Measurements from ENCODE around the gene TSFM. TPM values are rescaled to one million over a fixed set of nuclear protein-coding genes. Genes with fewer than 3 reads are reported as not detected.

Gene TSFM
- total and polyA plus RNA-seq, 7 donors, result 31.5 to 74.3 (median 52.1) TPM

DNA sequence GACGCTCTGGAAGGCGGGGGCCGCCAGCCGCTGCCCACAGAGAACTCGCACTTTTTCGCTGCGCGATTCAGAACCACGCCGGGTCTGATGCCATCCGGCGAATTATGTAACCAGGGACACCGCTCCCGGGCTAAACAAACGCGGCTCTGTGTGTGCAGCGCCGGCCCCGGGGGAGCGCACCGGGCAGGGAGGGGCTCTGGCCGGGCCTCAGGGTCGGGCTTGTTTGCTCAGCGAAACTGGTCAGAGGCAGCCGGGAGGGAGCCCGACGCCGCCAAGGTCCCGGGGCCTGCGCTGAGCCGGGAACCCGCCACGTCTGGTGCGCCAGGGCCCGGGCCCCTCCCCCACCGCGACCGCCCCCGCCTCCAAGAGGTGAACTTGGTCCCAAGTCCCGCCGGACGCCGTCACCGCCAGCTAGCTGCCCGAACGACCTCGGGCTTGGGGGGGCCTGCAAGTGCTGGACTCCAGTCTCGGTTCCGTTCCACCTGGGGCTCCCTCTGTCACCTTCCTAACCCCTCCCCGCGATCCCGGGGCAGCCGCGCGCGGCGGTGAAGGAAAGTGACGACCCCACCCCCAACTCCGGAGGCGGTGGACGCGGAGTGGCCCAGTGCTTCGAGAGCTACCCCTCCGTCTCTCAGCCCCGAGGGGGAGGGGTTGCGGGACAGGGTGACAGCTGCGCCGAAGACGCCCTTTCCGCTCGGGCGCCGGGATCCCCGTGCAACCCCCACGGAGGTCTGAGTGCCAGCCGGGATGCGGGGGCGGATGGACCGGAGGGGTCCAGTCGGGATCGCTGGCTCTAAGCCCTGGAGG is 63.1 kb downstream of the TSFM start:
- ATAC-seq (peak; percentile 59 to 67 (median 62)), DNase-seq (peak; percentile 81 to 91)
- TF ChIP-seq, protein P1, sequence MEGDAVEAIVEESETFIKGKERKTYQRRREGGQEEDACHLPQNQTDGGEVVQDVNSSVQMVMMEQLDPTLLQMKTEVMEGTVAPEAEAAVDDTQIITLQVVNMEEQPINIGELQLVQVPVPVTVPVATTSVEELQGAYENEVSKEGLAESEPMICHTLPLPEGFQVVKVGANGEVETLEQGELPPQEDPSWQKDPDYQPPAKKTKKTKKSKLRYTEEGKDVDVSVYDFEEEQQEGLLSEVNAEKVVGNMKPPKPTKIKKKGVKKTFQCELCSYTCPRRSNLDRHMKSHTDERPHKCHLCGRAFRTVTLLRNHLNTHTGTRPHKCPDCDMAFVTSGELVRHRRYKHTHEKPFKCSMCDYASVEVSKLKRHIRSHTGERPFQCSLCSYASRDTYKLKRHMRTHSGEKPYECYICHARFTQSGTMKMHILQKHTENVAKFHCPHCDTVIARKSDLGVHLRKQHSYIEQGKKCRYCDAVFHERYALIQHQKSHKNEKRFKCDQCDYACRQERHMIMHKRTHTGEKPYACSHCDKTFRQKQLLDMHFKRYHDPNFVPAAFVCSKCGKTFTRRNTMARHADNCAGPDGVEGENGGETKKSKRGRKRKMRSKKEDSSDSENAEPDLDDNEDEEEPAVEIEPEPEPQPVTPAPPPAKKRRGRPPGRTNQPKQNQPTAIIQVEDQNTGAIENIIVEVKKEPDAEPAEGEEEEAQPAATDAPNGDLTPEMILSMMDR (IDR thresholded peaks at IDR 0.05), result no peak
- peaks cover 0 to 14% of the 10 kb centered on the region in 2 donors for H3K36me3 ChIP-seq (ENCODE audit: insufficient read depth in 1 of 2, low read depth in 1 of 2)
- H3K9me3 ChIP-seq, result no peaks in the 10 kb centered on the region
- peaks cover 64% of the 10 kb centered on the region for H3K4me1 ChIP-seq
- intact Hi-C loops (cut with DNase I), result no loop called here
- H3K27me3 ChIP-seq (ENCODE audit: insufficient read depth in 3 of 3, low read length in 2 of 3), result no peaks in the 10 kb centered on the region
- H3K27ac ChIP-seq, result peak overlapping the region; percentile 100
- 0 to 1% (median 0%) methylated on average over 61 to 81 of the region's 81 CpGs for WGBS, 3 donors
- H3K4me3 ChIP-seq, result peak overlapping the region; percentile 96

DNA sequence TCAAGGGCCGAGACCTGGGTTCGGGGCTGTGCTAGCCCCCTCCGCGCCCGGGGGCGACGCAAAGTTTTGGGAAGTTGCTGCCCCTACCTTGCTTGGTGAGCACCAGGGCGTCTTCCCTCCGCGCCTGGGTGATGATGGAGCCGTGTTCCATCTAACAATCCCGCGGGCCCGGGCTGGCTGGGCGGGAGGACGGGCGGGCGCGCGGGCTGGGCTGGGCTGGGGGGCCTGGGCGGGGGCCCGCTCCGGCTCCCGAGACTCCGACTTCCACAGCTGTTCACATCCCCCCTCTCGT is 63.6 kb downstream of the TSFM start:
- H3K4me1 ChIP-seq, result peaks cover 64% of the 10 kb centered on the region
- intact Hi-C loops (cut with DNase I), result no loop called here
- no peaks in the 10 kb centered on the region for H3K9me3 ChIP-seq
- TF ChIP-seq, protein P1 (IDR thresholded peaks at IDR 0.05), result no peak
- H3K36me3 ChIP-seq (ENCODE audit: insufficient read depth in 1 of 2, low read depth in 1 of 2), result peaks cover 0 to 14% of the 10 kb centered on the region in 2 donors
- peak in 2 of 4 donors; percentile 5 to 28 for ATAC-seq
- no peak for DNase-seq
- peak overlapping the region; percentile 96 for H3K4me3 ChIP-seq
- no peaks in the 10 kb centered on the region for H3K27me3 ChIP-seq (ENCODE audit: insufficient read depth in 3 of 3, low read length in 2 of 3)
- WGBS, 3 donors, result 0% methylated on average over 10 to 26 of the region's 26 CpGs
- peak overlapping the region; percentile 100 for H3K27ac ChIP-seq

DNA sequence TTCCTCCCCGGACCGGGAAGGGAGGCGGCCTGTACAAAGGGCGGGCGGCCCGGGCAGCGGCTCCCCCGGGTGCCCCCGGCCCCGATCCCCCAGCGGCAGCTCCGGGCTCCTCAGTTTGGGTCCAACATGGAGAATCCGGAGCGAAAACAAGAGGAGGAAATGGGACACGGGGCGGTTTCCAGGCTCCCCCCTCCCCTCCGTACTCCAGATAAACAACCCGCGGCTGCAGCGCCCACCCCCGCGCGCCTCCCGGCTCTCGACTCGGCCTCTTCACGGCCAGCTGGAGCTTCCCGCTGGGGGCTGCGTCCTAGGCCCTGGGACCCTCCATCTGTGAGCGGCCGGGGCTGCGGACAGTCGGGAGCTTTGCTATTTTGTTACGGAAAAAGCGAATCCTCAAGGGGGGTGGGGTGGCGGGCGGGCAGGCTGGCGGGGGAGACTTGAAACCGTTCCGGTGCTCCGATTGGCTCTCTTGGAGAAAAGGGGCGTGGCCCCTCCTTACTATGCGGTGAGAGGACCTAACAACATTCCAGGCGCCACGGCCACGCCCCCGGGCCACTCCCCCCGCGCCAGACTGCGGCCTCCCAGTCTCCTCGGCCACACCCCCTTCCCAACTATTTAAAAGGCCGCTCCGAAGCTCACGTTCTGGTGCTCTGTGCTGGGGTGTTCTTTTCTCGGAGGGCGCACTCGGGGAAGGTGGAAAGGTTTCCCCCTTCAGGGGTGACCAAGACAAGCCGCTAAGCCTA is 64.2 kb downstream of the TSFM start, which contains the start of gene CTDSP2:
CTDSP2 (minus strand) TSS at position 153 of the 743 bp plus-strand sequence. CDS start 294 bp downstream, outside the sequence.
- H3K4me1 ChIP-seq, result peaks cover 64% of the 10 kb centered on the region
- intact Hi-C loops (cut with DNase I), result no loop called here
- no peaks in the 10 kb centered on the region for H3K27me3 ChIP-seq (ENCODE audit: insufficient read depth in 3 of 3, low read length in 2 of 3)
- H3K27ac ChIP-seq, result peak within 1 kb of the TSS; percentile 100
- DNase-seq (peak; percentile 100), ATAC-seq (peak; percentile 82 to 87 (median 83))
- TF ChIP-seq, protein P1 (IDR thresholded peaks at IDR 0.05), result peak; percentile 16
- H3K4me3 ChIP-seq, result peak within 1 kb of the TSS; percentile 96
- peaks cover 0 to 14% of the 10 kb centered on the region in 2 donors for H3K36me3 ChIP-seq (ENCODE audit: insufficient read depth in 1 of 2, low read depth in 1 of 2)
- 0% methylated on average over 43 to 58 of the region's 58 CpGs for WGBS, 3 donors
- H3K9me3 ChIP-seq, result no peaks in the 10 kb centered on the region

Other genes starting within 250 kb of the TSFM start
- 100 to 1,000 TPM in 2 of 4 donors, 10 to 100 TPM in 2; 91.0 to 128 (median 103) TPM for gene DCTN2, start 235.6 kb upstream of the TSFM start, total RNA-seq
- gene DCTN2, start 235.6 kb upstream of the TSFM start, polyA plus RNA-seq, result 100 to 1,000 TPM; 107 to 165 (median 123) TPM
- under 1 TPM in 3 of 4 donors, not detected in 1; 0.04 to 0.21 (median 0.14) TPM for gene KIF5A, start 232.7 kb upstream of the TSFM start, total RNA-seq
- under 1 TPM; 0.01 to 0.18 (median 0.04) TPM for gene KIF5A, start 232.7 kb upstream of the TSFM start, polyA plus RNA-seq
- 10 to 100 TPM in 2 of 4 donors, 1 to 10 TPM in 2; 8.1 to 13.3 (median 9.9) TPM for gene PIP4K2C, start 191.6 kb upstream of the TSFM start, total RNA-seq
- 10 to 100 TPM in 2 of 3 donors, 1 to 10 TPM in 1; 7.7 to 16.4 (median 16.0) TPM for gene PIP4K2C, start 191.6 kb upstream of the TSFM start, polyA plus RNA-seq
- 1 to 10 TPM; 3.5 to 9.1 (median 4.2) TPM for gene DTX3, start 178.0 kb upstream of the TSFM start, total RNA-seq
- 1 to 10 TPM; 4.4 to 5.2 (median 4.5) TPM for gene DTX3, start 178.0 kb upstream of the TSFM start, polyA plus RNA-seq
- 1 to 10 TPM; 2.9 to 9.2 (median 3.5) TPM for gene ARHGEF25, start 171.4 kb upstream of the TSFM start, total RNA-seq
- gene ARHGEF25, start 171.4 kb upstream of the TSFM start, polyA plus RNA-seq, result 1 to 10 TPM; 3.2 to 4.5 (median 4.2) TPM
- 10 to 100 TPM in 3 of 4 donors, 1 to 10 TPM in 1; 9.1 to 26.6 (median 12.1) TPM for gene B4GALNT1, start 149.6 kb upstream of the TSFM start, total RNA-seq
- gene B4GALNT1, start 149.6 kb upstream of the TSFM start, polyA plus RNA-seq, result 10 to 100 TPM in 1 of 3 donors, 1 to 10 TPM in 2; 8.2 to 46.7 (median 8.8) TPM
- 10 to 100 TPM; 56.6 to 64.4 (median 61.5) TPM for gene OS9, start 88.7 kb upstream of the TSFM start, total RNA-seq
- 10 to 100 TPM; 53.0 to 76.4 (median 74.6) TPM for gene OS9, start 88.7 kb upstream of the TSFM start, polyA plus RNA-seq
- gene AGAP2, start 44.0 kb upstream of the TSFM start, total RNA-seq, result 1 to 10 TPM; 3.5 to 9.6 (median 5.8) TPM
- gene AGAP2, start 44.0 kb upstream of the TSFM start, polyA plus RNA-seq, result 1 to 10 TPM; 2.5 to 3.9 (median 2.9) TPM
- gene TSPAN31, start 37.7 kb upstream of the TSFM start, total RNA-seq, result 10 to 100 TPM; 14.6 to 21.0 (median 18.8) TPM
- gene TSPAN31, start 37.7 kb upstream of the TSFM start, polyA plus RNA-seq, result 10 to 100 TPM; 16.8 to 31.2 (median 23.2) TPM
- gene CDK4, start 30.5 kb upstream of the TSFM start, total RNA-seq, result 10 to 100 TPM; 38.0 to 74.1 (median 53.6) TPM
- 100 to 1,000 TPM in 1 of 3 donors, 10 to 100 TPM in 2; 52.8 to 105 (median 56.6) TPM for gene CDK4, start 30.5 kb upstream of the TSFM start, polyA plus RNA-seq
- gene MARCHF9, start 27.7 kb upstream of the TSFM start, total RNA-seq, result 1 to 10 TPM; 7.8 to 9.4 (median 8.8) TPM
- 1 to 10 TPM; 5.7 to 8.8 (median 7.2) TPM for gene MARCHF9, start 27.7 kb upstream of the TSFM start, polyA plus RNA-seq
- under 1 TPM in 3 of 4 donors, not detected in 1; 0.42 to 0.54 (median 0.50) TPM for gene CYP27B1, start 15.7 kb upstream of the TSFM start, total RNA-seq
- under 1 TPM in 2 of 3 donors, not detected in 1; 0.06 to 0.10 TPM for gene CYP27B1, start 15.7 kb upstream of the TSFM start, polyA plus RNA-seq
- 10 to 100 TPM; 24.3 to 56.5 (median 30.4) TPM for gene METTL1, start 10.7 kb upstream of the TSFM start, total RNA-seq
- 10 to 100 TPM; 18.8 to 80.9 (median 19.0) TPM for gene METTL1, start 10.7 kb upstream of the TSFM start, polyA plus RNA-seq
- gene EEF1AKMT3, start 10.2 kb upstream of the TSFM start, total RNA-seq, result 1 to 10 TPM in 3 of 4 donors, under 1 TPM in 1; 0.89 to 1.9 (median 1.4) TPM
- 1 to 10 TPM in 1 of 3 donors, under 1 TPM in 2; 0.62 to 2.0 (median 0.66) TPM for gene EEF1AKMT3, start 10.2 kb upstream of the TSFM start, polyA plus RNA-seq
- gene AVIL, start 35.9 kb downstream of the TSFM start, total RNA-seq, result 1 to 10 TPM; 1.9 to 7.5 (median 4.7) TPM
- gene AVIL, start 35.9 kb downstream of the TSFM start, polyA plus RNA-seq, result 1 to 10 TPM in 2 of 3 donors, under 1 TPM in 1; 0.94 to 4.6 (median 1.8) TPM
- 10 to 100 TPM; 71.3 to 91.8 (median 80.0) TPM for gene CTDSP2, start 63.9 kb downstream of the TSFM start, total RNA-seq
- gene CTDSP2, start 63.9 kb downstream of the TSFM start, polyA plus RNA-seq, result 10 to 100 TPM; 13.9 to 64.7 (median 44.5) TPM
- 10 to 100 TPM in 2 of 4 donors, 1 to 10 TPM in 2; 7.4 to 13.5 (median 9.5) TPM for gene ATP23, start 158.8 kb downstream of the TSFM start, total RNA-seq
- 10 to 100 TPM in 1 of 3 donors, 1 to 10 TPM in 2; 6.3 to 28.8 (median 8.7) TPM for gene ATP23, start 158.8 kb downstream of the TSFM start, polyA plus RNA-seq